Myocyte (in vitro differentiated cells): ENCODE measurements around the gene WBP2. TPM values are rescaled to one million over a fixed set of nuclear protein-coding genes. Genes with fewer than 3 reads are reported as not detected.

ENCODE experiments used
- DNase-seq: peaks from one replicate; pipeline ENCODE4 v3.0.0-alpha.2; 2012; ENCODE audit warnings: low read depth
- total RNA-seq: library from RNA; depleted of rRNA; stranded (reverse); fragments of >200 nt; gene quantifications from 2 replicates; pipeline ENCODE4 v1.2.3, GENCODE V29; 2014

WBP2 gene
- total RNA-seq, 1 donor from 2014 or later, result 47.5 TPM

- DNase-seq, result peak; percentile 77
These were observed 9.9 kb downstream of the WBP2 start for GRCh38 chr17:75845058-75845711.

GRCh38 chr17:75844530-75845057 is 10.5 kb downstream of the WBP2 start:
- no peak for DNase-seq

DNA sequence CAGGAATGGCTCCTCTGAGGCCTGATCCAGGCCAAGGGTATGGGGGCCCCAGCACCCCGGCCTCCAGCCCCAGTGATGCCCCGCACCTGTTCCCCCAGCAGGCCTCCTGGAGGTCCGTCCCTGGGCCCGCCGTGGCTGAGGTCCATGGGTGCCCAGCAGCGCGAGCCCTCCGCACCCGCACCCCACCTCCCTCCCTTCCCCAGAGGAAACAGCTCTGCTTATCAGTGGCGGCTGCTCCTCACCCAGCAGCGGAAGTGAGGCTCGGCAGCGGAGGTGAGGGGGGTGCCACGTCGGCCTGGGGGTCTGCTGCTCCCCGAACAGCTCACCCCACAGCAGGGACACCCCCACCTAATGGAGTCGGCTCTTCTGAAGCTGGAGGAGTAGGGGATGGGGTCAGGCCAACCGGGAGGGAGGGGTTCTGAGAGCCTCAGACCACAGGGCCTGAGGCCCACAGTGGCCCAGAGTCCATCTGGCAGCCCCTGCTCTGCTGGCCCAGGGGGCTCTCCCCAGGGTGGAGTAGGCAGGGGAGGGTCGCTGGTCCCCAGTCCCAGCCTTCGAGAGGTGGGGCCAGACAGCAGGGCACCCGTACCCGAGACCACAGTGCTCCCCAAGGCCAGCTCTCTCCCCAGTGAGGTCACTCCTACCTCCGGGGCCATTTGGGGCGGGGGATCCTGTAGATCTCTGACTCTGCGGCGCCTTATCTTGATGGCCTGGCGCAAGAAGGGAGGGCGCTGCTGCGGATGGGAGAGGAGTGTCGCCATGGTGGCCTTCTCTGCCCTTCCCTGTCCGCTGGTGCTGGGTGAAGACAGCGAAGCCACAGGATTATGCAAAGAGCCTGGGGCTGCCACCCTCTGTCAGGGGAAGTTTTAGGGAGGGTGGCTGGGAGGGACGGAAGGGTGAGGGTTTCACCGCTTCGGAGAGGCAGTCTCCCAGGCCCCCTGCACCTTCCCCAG is 11.3 kb downstream of the WBP2 start, which contains the start of gene UNC13D:
Gene UNC13D (minus strand): TSS at position 828 of the 953 bp plus-strand sequence. CDS start 67 bp downstream, at position 761.
- DNase-seq, result no peak

GRCh38 chr17:75842963-75843576 is 12.1 kb downstream of the WBP2 start:
- DNase-seq, result no peak

GRCh38 chr17:75842411-75842810 is 12.7 kb downstream of the WBP2 start:
- no peak for DNase-seq

GRCh38 chr17:75840799-75841164 is 14.4 kb downstream of the WBP2 start:
- no peak for DNase-seq

GRCh38 chr17:75839942-75840798 is 15.0 kb downstream of the WBP2 start:
- no peak for DNase-seq

DNA sequence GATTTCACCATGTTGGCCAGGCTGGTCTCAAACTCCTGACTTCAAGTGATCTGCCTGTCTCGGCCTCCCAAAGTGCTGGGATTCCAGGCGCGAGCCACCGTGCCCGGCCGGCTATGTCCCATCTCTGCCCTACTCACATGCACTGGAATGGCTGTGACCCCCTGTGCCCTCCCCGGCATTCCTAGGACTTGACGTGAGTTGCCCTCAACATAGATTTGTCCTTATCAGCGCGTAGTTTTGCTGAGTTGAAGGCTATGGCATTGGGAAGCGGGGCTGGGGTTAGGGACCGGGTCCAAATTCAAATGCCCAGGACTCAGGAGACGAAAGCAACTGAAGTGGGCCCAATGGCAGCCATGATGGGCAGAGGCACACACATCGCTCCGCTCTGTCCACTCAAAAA is 16.7 kb downstream of the WBP2 start:
- DNase-seq, result no peak

DNA sequence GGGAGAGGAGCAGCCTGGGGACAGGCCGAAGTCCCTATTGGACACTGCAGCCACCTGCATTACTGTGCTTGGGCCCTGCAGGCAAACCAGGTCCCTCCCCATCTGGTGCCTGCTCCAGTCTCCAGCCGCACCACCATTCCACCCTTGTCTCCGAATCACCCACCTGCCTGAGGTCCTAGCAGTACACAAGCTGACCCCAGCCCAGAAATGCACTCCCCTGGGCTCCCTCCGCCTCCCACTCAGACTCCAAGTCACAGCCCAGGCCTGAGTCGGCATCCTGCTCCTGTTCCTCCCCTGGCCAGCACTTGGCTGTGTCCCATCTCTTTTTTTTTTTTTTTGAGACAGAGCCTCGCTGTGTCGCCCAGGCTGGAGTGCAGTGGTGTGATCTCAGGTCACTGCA is 17.2 kb downstream of the WBP2 start:
- no peak for DNase-seq

DNA sequence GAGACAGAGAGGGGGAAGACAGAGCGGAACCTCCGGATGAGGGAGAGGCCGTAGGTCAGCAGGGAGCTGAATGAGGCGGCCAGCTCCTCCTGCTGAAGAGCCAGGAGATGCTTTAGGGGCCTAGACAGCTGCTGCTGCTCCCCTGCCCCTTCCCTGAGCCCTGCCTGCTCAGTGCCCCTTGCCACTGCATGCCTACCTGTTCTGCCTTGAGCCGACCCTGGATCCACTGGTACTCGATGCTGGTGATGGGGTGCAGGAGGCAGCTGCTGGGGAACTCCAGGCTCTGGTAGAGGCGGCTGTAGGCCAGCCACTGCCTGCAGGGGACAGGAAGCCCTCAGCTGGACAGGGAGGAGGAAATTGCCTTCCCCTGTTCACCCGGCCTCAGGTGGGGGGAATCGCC is 18.5 kb downstream of the WBP2 start:
- no peak for DNase-seq

GRCh38 chr17:75835654-75835987 is 19.5 kb downstream of the WBP2 start:
- no peak for DNase-seq

DNA sequence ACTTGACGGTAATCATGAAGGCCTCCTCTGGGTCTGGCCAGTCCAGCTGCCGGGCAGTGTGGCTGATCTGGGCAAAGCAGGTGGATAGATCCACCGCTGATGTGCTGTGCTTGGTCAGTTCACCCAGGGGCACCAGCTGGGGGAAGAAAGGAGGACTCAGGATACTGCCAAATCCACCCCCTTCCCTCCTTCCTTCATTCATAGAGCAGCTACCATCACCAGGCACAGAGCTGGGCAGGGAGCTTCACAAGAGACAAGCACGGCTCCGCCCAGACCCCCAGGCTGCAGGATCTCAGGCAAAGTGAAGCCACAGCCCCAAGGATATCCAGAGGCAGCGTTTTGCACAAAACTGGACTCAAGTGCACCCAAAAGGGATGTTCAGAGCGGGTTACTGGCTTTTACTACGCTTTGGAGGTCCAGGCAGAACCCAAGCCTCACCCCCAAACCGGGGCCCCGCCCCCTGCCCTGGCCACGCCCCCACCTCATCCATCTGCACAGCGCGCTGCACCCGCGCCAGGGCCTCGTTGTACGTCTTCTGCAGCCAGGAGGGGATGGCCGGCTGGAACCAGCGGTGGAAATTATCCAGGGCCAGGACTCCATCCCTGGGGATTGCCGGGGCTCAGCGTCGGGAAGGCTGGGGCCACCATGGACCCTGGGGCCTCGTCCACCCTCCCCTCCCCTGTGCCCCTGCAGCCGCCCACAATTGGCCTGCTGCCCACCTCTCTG is 20.0 kb downstream of the WBP2 start:
- DNase-seq, result peak; percentile 36

- peak; percentile 94 for DNase-seq
These were observed 20.7 kb downstream of the WBP2 start for GRCh38 chr17:75834279-75834920.

DNA sequence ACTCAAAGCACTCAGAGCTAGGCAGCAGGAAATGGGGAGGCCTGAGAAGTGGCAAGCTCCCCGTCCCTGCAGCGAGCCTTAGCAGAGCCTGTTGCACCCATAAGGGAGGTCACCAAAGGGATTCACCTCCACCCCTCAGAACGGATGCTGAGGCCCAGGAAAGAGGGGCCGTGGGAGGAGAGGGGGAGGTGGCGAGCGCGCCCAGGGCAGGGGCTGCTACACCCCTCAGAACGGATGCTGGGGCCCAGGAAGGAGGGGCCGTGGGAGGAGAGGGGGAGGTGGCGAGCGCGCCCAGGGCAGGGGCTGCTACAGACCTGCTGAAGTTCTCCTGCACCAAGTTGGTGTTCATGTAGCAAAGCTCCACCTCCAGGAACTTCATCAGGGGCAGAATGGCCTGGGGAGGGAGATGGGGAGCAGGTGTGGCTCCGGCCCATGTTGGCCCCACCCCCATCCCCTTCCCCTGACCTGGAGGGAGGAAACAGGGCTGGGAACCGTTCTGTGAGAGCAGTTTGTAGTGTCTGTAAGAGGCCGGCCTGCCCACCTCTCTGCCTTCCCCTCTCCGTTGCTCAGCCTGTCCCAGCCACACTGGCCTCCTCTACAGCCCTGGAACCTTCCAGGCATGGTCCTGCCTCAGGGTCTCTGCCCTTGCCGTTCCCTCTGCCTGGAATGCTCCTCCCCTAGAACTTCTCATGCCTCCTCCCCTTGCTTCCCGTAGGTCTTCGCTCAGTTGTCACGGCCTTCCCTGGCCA is 22.3 kb downstream of the WBP2 start:
- DNase-seq, result no peak

DNA sequence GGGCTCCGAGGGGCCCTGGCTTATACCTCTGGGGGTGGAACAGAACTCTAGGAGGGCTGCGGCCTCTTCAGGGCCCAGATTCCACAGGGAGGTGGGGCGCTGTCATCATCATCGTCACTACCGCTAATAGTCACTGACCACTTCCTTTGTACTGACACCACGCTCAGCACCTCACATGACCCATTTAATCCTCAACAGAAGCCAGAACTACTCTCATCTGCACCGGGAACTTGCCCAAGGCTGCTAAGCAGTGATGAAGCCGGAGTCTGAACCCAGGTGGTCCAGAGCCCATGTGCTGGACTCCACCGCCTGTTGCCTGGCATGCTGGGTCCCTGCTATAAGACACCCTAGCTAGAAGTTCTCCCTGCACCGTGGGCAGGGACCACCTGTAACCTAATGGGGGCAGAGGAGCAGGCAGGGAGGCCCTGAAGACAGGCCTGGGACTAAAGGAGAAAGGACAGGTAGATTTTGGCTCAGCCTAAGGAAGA is 22.9 kb downstream of the WBP2 start:
- DNase-seq, result peak; percentile 61

GRCh38 chr17:75831032-75831571 is 24.0 kb downstream of the WBP2 start:
- DNase-seq, result no peak

GRCh38 chr17:75830164-75831031 is 24.7 kb downstream of the WBP2 start:
- DNase-seq, result no peak

DNA sequence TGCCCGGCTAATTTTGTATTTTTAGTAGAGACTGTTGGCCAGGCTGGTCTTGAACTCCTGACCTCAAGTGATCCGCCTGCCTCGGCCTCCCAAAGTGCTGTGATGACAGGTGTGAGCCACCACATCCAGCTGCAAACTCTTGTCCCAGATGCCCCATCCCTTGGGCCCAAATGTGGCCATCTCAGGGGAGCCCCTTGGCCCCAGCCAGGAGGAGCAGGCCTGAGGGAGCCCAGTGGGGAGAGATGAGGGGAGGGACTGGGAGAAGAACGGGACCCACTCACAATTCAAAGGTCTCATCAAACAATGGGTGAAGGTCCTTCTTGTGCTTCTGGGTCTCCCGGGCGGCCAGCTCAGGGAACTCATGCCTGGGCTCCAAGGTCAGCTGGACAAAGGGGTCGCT is 25.4 kb downstream of the WBP2 start:
- DNase-seq, result no peak
